Measurements from ENCODE around the gene DCP1B. TPM values are rescaled to one million over a fixed set of nuclear protein-coding genes. Genes with fewer than 3 reads are reported as not detected.
A peak's percentile ranks its signal among the peaks of the same experiment; 100 is the strongest.

The DCP1B gene
- total RNA-seq, 1 donor = 13.0 TPM

GRCh38 chr12:1907652-1908611, 96.3 kb downstream of the DCP1B start:
- Histone ChIP-seq H4K20me1 (ENCODE audit: insufficient read depth, low read length) (no peaks in the 10 kb centered on the region), H3K9me3 (ENCODE audit: low read depth, low read length) (no peaks in the 10 kb centered on the region), H3K4me1 (ENCODE audit: insufficient read depth, low read length) (no peaks in the 10 kb centered on the region), H3K4me2 (ENCODE audit: insufficient read depth, low read length) (no peak overlapping the region), H3K27ac (ENCODE audit: low read depth, low read length) (no peak overlapping the region), H2AFZ (ENCODE audit: low read length) (no peak overlapping the region), H3K4me3 (ENCODE audit: insufficient read depth, low read length) (no peak overlapping the region), H3K36me3 (ENCODE audit: insufficient read depth, low read length) (no peaks in the 10 kb centered on the region), H3K79me2 (ENCODE audit: insufficient read depth, low read length) (no peaks in the 10 kb centered on the region), H3K27me3 (ENCODE audit: insufficient read depth, low read length) (peaks cover 5% of the 10 kb centered on the region)
- DNase-seq (ENCODE audit: insufficient read length, low spot score, missing footprints) = peak; percentile 60
- no peak for TF ChIP-seq CTCF (IDR thresholded peaks at IDR 0.05; ENCODE audit: extremely low read depth, low read depth, low read length)

DNA sequence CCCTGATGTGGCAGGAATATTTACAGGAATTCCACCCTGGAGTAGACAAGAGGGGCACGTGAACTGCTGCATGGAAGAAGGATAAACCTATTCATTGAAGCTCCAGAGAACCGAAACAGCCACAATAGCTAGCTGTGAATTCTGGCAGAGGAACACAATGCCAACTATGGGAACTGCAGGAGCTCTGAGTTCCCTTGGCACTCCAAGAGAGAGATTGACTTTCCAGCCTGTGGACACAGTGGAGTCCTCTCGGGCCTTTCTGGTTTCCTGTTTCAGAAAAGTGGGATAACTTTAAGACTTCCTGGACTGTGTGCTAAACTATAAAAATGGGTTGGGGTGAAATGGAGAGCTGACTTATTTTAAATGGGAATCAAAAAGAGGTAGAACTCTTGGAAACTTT, 97.7 kb downstream of the DCP1B start:
- no peak for TF ChIP-seq CTCF (IDR thresholded peaks at IDR 0.05; ENCODE audit: extremely low read depth, low read depth, low read length)
- Histone ChIP-seq H4K20me1 (ENCODE audit: insufficient read depth, low read length) (no peaks in the 10 kb centered on the region), H2AFZ (ENCODE audit: low read length) (no peak overlapping the region), H3K4me3 (ENCODE audit: insufficient read depth, low read length) (no peak overlapping the region), H3K27me3 (ENCODE audit: insufficient read depth, low read length) (peaks cover 5% of the 10 kb centered on the region), H3K27ac (ENCODE audit: low read depth, low read length) (no peak overlapping the region), H3K4me2 (ENCODE audit: insufficient read depth, low read length) (no peak overlapping the region), H3K9me3 (ENCODE audit: low read depth, low read length) (no peaks in the 10 kb centered on the region), H3K4me1 (ENCODE audit: insufficient read depth, low read length) (no peaks in the 10 kb centered on the region), H3K36me3 (ENCODE audit: insufficient read depth, low read length) (no peaks in the 10 kb centered on the region), H3K79me2 (ENCODE audit: insufficient read depth, low read length) (no peaks in the 10 kb centered on the region)
- DNase-seq (ENCODE audit: insufficient read length, low spot score, missing footprints) = no peak

- H4K20me1 ChIP-seq (ENCODE audit: insufficient read depth, low read length) = no peaks in the 10 kb centered on the region
- H3K27ac ChIP-seq (ENCODE audit: low read depth, low read length) = no peak overlapping the region
- H3K79me2 ChIP-seq (ENCODE audit: insufficient read depth, low read length) = no peaks in the 10 kb centered on the region
- H3K36me3 ChIP-seq (ENCODE audit: insufficient read depth, low read length) = no peaks in the 10 kb centered on the region
- DNase-seq (ENCODE audit: insufficient read length, low spot score, missing footprints) = no peak
- no peak overlapping the region for H2AFZ ChIP-seq (ENCODE audit: low read length)
- no peak overlapping the region for H3K4me2 ChIP-seq (ENCODE audit: insufficient read depth, low read length)
- H3K4me3 ChIP-seq (ENCODE audit: insufficient read depth, low read length) = no peak overlapping the region
- H3K4me1 ChIP-seq (ENCODE audit: insufficient read depth, low read length) = no peaks in the 10 kb centered on the region
- H3K27me3 ChIP-seq (ENCODE audit: insufficient read depth, low read length) = peaks cover 11% of the 10 kb centered on the region
- no peaks in the 10 kb centered on the region for H3K9me3 ChIP-seq (ENCODE audit: low read depth, low read length)
- TF ChIP-seq CTCF (IDR thresholded peaks at IDR 0.05; ENCODE audit: extremely low read depth, low read depth, low read length) = no peak
Measured at GRCh38 chr12:1904875-1905274, 99.4 kb downstream of the DCP1B start.

GRCh38 chr12:1896964-1897363, 107.3 kb downstream of the DCP1B start:
- H3K27ac ChIP-seq (ENCODE audit: low read depth, low read length) = no peak overlapping the region

More at GRCh38 chr12:1896964-1897363, 107.3 kb downstream of the DCP1B start:
- Histone ChIP-seq H3K4me3 (ENCODE audit: insufficient read depth, low read length) (no peak overlapping the region), H3K4me1 (ENCODE audit: insufficient read depth, low read length) (no peaks in the 10 kb centered on the region), H3K79me2 (ENCODE audit: insufficient read depth, low read length) (no peaks in the 10 kb centered on the region), H4K20me1 (ENCODE audit: insufficient read depth, low read length) (no peaks in the 10 kb centered on the region), H3K9me3 (ENCODE audit: low read depth, low read length) (no peaks in the 10 kb centered on the region), H3K4me2 (ENCODE audit: insufficient read depth, low read length) (no peak overlapping the region), H3K27me3 (ENCODE audit: insufficient read depth, low read length) (peaks cover 20% of the 10 kb centered on the region), H3K36me3 (ENCODE audit: insufficient read depth, low read length) (no peaks in the 10 kb centered on the region), H2AFZ (ENCODE audit: low read length) (no peak overlapping the region)
- DNase-seq (ENCODE audit: insufficient read length, low spot score, missing footprints) = no peak
- no peak for TF ChIP-seq CTCF (IDR thresholded peaks at IDR 0.05; ENCODE audit: extremely low read depth, low read depth, low read length)

Measured in osteoblast (primary cell).